ENCODE data around the gene TMEM86A. TPM values are rescaled to one million over a fixed set of nuclear protein-coding genes. Genes with fewer than 3 reads are reported as not detected.
A peak's percentile ranks its signal among the peaks of the same experiment; 100 is the strongest.
"Not testable (repeated sequence)": the region's sequence is repeated elsewhere in the genome, so short reads cannot be mapped to it uniquely, and the experiment has no call there.

TMEM86A gene
- total RNA-seq, 2 experiments from 2014 or later, result 8.0 to 8.5 TPM

GRCh38 chr11:18650859-18651557 is 47.6 kb upstream of the TMEM86A start:
- POLR2A ChIA-PET, result no interaction called here
- Histone ChIP-seq H3K9me3 (ENCODE audit: control insufficient read depth in 1 of 2, insufficient read depth in 1 of 2, low read length in 2 of 2) (no peaks in the 10 kb centered on the region), H3K36me3 (ENCODE audit: insufficient read depth, low read length) (no peaks in the 10 kb centered on the region), H3K27ac (ENCODE audit: low read depth in 1 of 2, low read length in 2 of 2) (no peak overlapping the region), H3K27me3 (ENCODE audit: control insufficient read depth in 1 of 2, insufficient read depth in 2 of 2, low read length in 2 of 2) (no peaks in the 10 kb centered on the region), H3K4me1 (ENCODE audit: insufficient read depth, low read length) (peaks cover 4% of the 10 kb centered on the region), H3K4me3 (ENCODE audit: low read length) (no peak overlapping the region)
- H3K4me1 Mint-ChIP-seq (ENCODE audit: low read depth), result peaks cover 4% of the 10 kb centered on the region
- DNase-seq (peak in 6 of 14 experiments; percentile 20 to 82 (median 58)), ATAC-seq (ENCODE audit: poor library complexity) (peak; percentile 29)
- intact Hi-C loops (cut with DNase I, micrococcal nuclease), result loop anchor here (2.0 to 5.0 kb wide), 2 partner anchors 109 to 112 kb away; no protein-coding TSS in a partner anchor
- H3K27me3 Mint-ChIP-seq, result no peaks in the 10 kb centered on the region
- H3K4me3 Mint-ChIP-seq, result no peak overlapping the region
- H3K36me3 Mint-ChIP-seq (ENCODE audit: low read depth), result no peaks in the 10 kb centered on the region
- no peak for TF ChIP-seq CTCF (IDR thresholded peaks at IDR 0.05)
- no peak overlapping the region for H3K27ac Mint-ChIP-seq
- no peaks in the 10 kb centered on the region for H3K9me3 Mint-ChIP-seq
- CTCF ChIA-PET, result interaction anchor here (0.9 to 1.6 kb wide), 3 partner anchors 18 to 77 kb away, joined by 3 to 6 read pairs (median 3); partner anchors contain the start of gene SPTY2D1

- Histone ChIP-seq H3K36me3 (ENCODE audit: insufficient read depth, low read length) (no peaks in the 10 kb centered on the region), H3K4me3 (ENCODE audit: low read length) (no peak overlapping the region), H3K9me3 (ENCODE audit: control insufficient read depth in 1 of 2, insufficient read depth in 1 of 2, low read length in 2 of 2) (peaks cover 0 to 7% of the 10 kb centered on the region in 2 experiments), H3K27ac (ENCODE audit: low read depth in 1 of 2, low read length in 2 of 2) (no peak overlapping the region), H3K27me3 (ENCODE audit: control insufficient read depth in 1 of 2, insufficient read depth in 2 of 2, low read length in 2 of 2) (peaks cover 0 to 2% of the 10 kb centered on the region in 2 experiments), H3K4me1 (ENCODE audit: insufficient read depth, low read length) (no peaks in the 10 kb centered on the region)
- ATAC-seq (ENCODE audit: poor library complexity), result no peak
- peaks cover 4% of the 10 kb centered on the region for H3K27me3 Mint-ChIP-seq
- H3K36me3 Mint-ChIP-seq (ENCODE audit: low read depth), result no peaks in the 10 kb centered on the region
- no peaks in the 10 kb centered on the region for H3K9me3 Mint-ChIP-seq
- H3K4me3 Mint-ChIP-seq, result no peak overlapping the region
- ChIA-PET CTCF (no interaction called here), POLR2A (no interaction called here)
- no peaks in the 10 kb centered on the region for H3K4me1 Mint-ChIP-seq (ENCODE audit: low read depth)
- H3K27ac Mint-ChIP-seq, result no peak overlapping the region
- intact Hi-C loops (cut with DNase I, micrococcal nuclease), result no loop called here
- no peak for DNase-seq
- TF ChIP-seq CTCF (IDR thresholded peaks at IDR 0.05), result no peak
Observed at GRCh38 chr11:18657673-18658072, 40.9 kb upstream of the TMEM86A start.

GRCh38 chr11:18665353-18665872 is 33.2 kb upstream of the TMEM86A start:
- ATAC-seq (ENCODE audit: poor library complexity), result peak; percentile 34
- Mint-ChIP-seq H3K4me1 (ENCODE audit: low read depth) (peaks cover 30% of the 10 kb centered on the region), H3K27ac (peak overlapping the region; percentile 35)
- peak in 1 of 14 experiments; percentile 37 for DNase-seq
- H3K9me3 ChIP-seq (ENCODE audit: control insufficient read depth in 1 of 2, insufficient read depth in 1 of 2, low read length in 2 of 2); H3K36me3 ChIP-seq (ENCODE audit: insufficient read depth, low read length); H3K36me3 Mint-ChIP-seq (ENCODE audit: low read depth); H3K27me3 ChIP-seq (ENCODE audit: control insufficient read depth in 1 of 2, insufficient read depth in 2 of 2, low read length in 2 of 2); H3K9me3 Mint-ChIP-seq; H3K4me3 Mint-ChIP-seq; POLR2A ChIA-PET; H3K27me3 Mint-ChIP-seq; H3K4me3 ChIP-seq (ENCODE audit: low read length); CTCF ChIA-PET: not testable (repeated sequence)
- H3K4me1 ChIP-seq (ENCODE audit: insufficient read depth, low read length), result peaks cover 13% of the 10 kb centered on the region
- peak overlapping the region in 1 of 2 donors; percentile 2 for H3K27ac ChIP-seq (ENCODE audit: low read depth in 1 of 2, low read length in 2 of 2)
- intact Hi-C loops (cut with DNase I, micrococcal nuclease), result loop anchor here in 1 of 2 experiments (5.0 kb wide), 1 partner anchor 57 kb away; no protein-coding TSS in a partner anchor
